ENCODE measurements around the gene ZNF865.
"Not testable (repeated sequence)": the region's sequence is repeated elsewhere in the genome, so short reads cannot be mapped to it uniquely, and the experiment has no call there.

ZNF865 gene
- 3.8 to 10.3 (median 5.5) reads per million in 4 donors for total RNA-seq

DNA sequence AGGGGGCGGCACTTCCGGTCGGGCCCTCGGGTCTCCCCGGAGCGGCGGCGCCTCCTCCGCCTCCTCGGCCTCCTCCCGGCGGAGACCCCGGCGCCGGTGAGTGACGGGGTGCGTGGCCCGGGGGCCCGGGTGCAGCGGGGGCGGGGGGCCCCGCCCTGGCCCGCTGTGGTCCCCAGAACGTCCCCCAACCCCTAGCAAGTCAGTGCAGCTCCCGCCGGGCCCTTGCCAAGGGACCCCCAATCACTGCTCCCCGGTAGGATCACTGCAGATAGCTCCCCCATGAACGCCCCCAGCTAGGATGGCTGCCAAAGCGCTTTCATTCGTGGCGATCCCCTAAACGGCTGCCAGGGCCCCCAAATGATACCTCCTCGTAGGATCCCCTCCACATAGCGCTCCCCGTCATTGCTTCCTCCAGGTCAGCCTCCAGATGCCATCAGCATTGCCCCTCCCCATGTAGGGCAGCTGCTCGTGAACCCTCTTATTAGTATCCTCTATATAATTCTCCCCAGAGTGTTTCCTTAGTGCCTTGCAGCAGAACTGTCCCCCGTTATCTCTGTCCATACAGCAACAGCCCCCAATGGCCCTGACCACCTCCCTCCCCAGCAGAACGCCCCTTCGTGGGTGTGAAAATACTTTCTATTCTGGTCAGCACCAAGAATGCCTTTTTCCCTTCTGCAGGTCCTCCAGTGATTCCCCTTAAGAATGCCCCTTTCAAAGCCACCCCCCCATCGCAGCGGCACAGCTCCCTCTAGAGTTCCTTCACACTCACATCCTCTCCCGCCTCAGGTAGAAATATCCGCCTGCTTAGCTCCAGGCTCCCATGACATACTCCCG lies at the start of gene ZNF865:
Gene ZNF865 (plus strand): TSS at position 11 of the 834 bp plus-strand sequence. CDS start 7,972 bp downstream, outside the sequence.
- peak; percentile 52 to 73 (median 62) for DNase-seq

DNA sequence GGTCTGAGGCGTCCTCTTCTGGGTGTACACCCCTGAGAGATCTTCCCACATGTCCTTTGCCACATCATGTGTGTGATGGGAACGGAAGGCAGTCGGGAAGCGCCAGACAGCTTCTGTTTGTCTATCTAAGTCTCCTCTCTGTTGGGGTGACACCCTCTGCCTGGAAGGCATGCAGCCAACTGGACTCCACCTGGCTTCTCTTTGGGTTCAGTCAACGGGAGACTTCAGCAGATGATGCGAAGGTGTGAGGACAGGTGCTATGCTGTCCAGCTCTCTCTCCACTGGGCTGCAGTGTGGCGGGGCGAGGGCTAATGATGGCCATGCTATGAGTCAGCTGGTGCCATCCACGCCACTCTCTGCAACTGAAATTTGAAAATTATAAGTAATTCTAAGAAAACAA lies 45.8 kb upstream of the ZNF865 start:
- DNase-seq: no peak

DNA sequence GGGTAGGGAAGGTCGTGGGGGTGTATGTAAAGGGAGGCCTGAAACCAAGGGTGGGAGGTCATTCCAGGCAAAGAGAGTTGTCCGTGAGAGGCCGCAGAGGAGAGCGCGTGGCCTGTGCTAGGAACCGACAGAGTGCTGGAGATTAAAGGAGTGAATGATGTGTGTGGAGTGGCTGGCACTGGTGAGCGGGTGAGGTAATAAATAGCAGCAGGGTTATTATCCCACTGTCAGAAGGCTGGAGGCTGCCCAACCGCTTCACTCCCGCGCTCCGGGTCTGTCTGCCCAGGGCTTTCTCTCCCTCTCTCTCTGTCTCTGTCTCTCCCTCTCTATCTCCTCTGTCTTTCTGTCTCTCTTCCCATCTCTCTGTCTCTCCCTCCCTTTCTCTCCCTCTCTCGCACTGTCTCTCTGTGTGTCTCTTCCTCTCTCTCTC lies 42.2 kb upstream of the ZNF865 start:
- no peak for DNase-seq

DNA sequence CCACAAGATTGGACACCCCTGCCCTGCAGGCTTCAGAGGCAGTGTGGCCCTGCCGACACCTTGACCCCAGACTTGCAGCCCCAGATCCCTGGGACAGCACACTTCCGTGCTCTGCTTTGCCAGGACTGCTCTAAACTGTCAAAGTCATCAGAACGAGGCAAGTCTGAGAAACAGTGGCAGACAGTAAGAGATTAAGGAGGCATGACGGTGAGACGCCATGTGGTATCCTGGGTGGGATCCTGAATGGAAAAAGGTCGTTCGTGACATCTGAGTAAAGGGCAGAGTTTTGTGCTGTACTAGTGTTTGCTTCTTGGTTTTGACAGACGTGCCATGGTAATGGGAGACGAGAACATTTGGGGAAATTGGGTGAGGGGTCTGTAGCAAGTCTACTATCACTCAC lies 38.6 kb upstream of the ZNF865 start:
- DNase-seq: no peak

DNA sequence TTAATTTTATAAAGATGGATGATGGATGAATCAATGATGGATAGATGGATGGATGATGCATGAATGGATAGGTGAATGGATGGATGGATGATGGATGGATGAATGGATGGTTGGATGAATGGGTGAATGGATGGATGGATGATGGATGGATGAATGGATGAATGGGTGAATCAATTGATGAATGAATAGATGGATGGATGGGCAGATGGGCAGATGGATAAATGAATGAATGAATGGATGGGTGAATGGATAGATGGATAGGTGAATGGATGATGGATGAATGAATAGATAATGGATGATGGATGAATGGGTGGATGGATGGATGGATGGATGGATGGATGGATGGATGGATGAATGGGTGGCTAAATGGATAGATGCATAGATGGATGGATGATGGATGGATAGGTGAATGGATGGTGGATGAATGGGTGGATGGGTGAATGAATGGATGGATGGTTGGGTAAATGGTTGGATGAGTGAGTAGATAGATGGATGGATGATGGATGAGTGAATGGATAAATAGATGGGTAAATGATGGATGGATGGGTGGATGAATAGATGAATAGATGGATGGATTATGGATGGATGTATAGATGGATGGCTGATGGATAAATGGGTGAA lies 37.6 kb upstream of the ZNF865 start:
- DNase-seq: no peak

DNA sequence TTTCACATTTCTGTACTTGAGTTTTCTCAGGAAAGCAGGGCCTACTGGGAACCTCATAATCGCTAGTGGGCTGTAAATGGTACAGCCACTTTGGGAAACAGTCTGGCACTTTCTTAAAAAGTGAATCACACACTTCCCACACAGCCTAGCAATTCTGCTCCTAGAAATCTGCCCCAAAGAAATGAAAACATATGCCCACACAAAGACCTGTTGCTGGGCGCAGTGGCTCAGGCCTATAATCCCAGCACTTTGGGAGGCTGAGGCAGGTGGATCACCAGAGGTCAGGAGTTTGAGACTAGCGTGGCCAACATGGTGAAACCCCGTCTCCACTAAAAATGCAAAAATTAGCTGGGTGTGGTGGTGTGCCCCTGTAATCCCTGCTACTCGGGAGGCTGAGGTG lies 36.0 kb upstream of the ZNF865 start:
- not testable (repeated sequence) for DNase-seq

DNA sequence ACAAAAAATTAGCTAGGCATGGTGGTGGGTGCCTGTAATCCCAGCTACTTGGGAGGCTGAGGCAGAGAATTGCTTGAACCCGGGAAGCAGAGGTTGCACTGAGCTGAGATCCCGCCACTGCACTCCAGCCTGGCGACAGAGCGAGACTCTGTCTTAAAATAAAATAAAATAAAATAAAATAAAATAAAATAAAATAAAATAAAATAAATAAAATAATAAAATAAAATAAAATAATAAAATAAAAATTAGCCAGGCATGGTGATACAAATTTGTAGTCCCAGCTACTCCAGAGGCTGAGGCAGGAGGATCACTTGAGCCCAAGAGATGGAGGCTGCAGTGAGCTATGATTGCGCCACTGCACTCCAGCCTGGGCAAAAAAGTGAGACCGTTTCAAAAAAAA lies 31.5 kb upstream of the ZNF865 start:
- not testable (repeated sequence) for DNase-seq

DNA sequence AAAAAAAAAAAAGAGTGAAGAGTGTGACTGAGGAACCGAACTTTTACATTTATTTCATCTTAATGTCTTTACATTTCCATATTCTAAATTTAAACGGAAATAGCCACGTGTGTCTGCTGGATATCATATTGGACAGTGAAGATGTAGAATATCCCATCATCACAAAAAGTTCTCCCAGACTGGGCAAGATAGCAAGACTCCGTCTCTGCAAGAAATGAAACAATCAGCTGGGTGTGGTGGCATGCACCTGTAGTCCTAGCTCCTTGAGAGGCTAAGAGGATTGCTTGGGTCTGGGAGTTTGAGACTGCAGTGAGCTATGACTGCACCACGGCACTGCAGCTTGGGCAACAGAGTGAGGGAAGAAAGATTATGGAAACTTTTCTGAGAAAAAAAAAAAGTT lies 28.7 kb upstream of the ZNF865 start:
- DNase-seq: no peak

DNA sequence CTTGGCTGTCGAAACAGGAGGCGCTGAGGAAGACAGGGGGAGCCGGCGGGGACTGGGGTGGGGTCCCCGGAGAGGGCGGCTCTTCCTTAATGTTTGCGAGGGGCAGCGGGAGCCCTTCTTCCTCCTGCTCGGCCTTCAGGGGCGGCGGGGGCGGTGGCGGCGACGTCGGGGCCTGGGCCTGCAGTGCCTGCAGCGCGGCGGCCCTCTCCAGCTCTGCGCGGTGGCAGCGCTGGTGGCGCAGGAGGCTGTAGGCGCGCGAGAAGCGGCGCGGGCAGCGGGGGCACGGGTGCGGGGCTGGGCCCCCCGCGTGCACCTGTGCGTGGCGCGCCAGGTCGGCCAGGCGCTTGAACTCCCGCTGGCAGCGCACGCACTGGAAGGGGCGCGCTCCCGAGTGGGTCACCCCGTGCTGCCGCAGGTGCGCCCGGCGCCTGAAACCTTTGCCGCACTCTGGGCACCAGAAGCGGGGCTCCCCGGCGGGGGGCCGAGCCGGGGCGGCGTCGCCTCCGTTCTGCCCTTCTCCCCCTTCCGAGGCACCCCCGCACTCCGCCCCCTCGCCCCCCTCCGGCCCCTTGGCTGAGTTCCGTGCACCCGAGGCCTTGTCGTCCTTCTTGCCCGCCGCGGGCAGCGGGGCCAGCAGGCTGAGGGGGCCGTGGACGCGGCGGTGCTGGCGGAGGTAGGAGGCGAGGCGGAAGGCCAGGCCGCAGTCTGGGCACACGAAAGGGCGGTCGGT lies 27.3 kb upstream of the ZNF865 start:
- no peak for DNase-seq

DNA sequence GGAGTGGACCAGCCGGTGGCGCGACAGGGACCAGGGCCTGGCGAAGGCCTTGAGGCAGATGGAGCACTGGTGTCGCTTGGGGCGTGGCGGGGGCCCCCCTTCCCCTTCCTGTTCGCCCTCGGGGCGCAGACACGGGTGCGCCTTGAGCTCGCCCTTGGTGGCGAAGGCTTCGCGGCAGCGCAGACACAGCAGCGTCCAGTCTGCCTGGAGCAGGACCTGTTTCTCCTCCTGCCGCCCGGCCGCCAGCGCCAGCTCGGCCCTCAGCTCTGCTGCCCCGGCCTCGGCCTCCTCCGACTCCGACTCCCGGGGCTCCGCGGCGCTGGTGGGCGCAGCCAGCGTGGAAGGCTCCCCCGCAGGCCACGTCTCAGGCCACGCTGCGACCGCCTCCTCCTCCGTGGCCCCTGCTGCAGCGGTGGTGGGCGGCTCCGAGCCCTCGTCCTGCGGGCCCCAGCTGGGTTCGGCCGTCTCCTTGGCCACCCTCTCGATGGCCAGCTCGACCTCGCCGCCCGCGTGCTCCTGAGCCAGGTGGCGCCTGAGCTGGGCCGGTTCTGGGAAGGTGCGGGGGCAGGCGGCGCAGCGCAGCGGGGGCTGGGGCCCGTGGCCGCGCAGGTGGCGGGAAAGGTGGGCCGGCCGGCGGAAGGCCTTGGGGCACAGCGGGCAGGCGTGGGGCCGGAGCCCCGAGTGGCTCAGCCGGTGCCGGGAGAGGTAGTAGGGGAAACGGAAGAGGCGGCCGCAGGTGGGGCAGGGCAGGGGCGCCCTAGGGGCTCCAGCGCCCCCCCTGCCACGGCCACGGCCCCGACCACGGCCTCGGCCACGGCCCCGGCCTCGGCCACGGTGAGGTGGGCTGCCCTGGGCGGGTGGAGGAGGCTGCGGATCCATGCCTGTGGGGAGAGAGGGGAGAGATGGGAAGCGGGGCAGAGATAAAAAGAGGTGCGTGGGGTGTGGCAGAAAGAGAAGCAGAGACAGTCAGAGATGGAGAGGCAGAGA lies 26.4 kb upstream of the ZNF865 start:
- no peak for DNase-seq

DNA sequence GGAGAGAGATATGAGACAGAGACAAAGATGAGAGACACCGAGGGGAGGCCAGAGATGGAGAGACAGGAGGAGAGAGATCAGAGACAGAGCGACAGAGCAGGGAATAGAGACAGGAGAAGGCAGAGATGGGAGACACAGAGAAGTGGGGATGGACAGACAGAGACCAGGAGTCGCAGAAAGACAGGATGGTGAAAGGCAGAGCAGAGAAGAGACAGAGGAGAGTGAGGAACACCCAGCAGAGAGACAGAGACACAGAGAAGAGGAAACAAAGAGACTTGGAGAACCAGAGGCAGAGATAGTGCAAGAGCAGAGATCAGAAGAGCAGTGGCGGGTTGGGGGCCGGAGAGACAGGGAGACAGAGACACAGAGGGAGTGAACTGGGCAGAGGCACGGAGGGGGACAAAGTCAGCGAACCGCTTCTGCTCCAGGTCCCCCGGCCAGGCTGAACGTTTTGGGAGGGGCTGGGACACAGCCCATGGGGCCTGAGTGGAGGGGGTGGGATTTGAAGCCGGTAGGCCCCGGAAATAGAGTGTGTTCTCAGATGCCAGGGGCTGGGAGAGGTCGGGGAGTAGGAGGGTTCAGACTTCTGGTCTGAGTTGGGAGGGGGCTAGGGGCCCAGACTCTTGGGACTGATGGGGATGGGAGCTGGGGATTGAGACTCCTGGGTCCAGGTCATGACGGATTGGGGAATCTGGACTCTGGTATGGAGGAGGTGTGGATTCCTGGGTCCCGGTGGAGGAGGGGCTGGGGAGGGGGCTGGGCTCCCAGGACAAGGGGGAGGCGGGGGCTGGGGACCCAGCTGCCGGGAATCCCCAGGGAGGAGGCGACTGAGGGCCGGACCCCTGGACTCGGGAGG lies 25.5 kb upstream of the ZNF865 start:
- DNase-seq: no peak

DNA sequence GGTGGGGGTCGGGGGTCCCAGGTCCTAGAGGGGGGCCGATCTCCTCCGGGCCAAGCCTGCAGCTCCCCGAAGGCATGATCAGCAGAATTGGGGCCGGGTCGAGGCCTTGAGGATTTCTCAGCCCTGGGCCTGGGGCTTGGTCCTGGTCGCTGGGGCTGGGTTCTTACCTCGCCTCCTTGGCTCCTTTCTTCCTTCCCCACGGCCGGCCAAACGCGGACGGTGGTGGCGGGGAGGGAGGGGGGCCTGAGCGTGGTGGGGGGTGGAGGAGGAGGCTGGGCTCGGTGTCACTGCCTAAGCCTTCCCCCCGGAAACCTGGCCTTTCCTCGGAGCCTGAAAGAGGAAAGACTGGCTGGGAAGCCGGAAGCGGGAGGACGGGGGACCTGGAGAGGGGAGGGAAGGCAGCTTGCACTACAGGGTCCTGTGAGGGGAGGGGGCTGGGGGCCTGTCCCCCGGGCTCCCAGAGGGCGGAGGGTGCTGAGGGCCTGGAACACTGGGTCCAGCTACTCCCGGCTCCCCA lies 24.8 kb upstream of the ZNF865 start, which contains the start of gene ZNF579:
Gene ZNF579 (minus strand): TSS at position 221 of the 517 bp plus-strand sequence. CDS start 1,209 bp downstream, outside the sequence.
- peak in 4 of 5 donors; percentile 49 to 75 (median 60) for DNase-seq

DNA sequence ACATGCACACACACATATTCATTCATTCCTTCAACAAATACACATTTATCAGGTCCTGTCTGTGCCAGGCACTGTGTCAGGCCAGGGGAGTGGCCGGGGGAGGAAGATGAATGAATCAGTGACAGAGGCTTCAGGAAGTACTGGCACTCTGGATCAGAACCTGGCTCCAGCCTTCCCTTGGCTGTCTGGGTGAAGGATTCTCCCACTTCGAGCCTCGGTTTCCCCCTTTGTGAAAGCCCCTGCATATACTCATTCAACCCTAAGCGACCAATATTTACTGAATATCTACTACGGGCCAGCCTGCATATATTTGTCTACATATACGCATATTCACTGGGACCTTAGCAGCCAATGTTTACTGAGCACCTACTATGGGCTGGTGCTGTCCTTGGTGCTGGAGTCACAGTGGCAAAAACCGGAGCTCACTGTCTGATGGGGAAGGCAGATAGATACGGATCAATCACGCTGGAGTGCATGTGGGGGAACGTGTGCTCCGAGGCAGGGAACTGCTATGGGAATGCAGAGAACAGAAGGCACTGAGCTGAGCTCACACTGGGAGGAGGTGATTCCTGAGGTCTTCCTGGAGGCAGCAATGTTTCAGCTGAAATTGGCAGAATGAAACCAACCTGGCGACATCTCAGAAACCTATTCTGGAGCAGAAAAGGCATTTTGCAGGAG lies 24.2 kb upstream of the ZNF865 start:
- no peak for DNase-seq

DNA sequence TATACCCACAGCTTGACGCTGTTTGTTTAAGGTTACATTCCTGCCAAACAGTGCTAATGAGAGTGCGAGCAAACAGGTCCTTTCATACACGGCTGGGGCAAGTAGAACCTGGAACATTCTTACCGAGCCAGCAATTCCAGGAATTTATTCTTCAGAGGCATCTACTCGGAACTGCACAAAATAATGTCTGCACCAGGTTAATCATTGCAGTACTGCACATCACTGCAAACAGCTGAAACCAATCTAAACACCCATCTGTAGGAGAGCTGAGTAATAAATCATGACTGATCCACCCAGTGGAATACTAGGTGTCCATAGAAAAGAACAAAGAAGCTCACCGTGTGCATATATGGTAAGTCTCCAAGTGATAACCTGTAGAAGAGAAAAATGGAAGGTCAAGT lies 23.6 kb upstream of the ZNF865 start:
- no peak for DNase-seq

DNA sequence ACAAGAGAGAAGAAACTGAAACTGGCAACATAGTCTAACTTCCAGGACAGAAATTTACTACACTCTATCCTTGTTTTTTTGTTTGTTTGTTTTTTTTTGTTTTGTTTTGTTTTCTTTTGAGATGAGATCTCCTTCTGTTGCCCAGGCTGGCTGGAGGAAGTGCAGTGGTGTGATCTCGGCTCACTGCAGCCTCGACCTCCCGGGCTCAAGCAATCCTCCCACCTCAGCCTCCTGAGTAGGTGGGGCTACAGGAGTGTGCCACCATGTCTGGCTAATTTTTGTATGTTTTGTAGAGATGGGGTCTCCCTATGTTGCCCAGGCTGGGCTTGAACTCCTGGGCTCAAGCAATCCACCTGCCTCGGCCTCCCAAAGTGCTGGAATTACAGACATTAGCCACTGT lies 23.2 kb upstream of the ZNF865 start:
- not testable (repeated sequence) for DNase-seq

DNA sequence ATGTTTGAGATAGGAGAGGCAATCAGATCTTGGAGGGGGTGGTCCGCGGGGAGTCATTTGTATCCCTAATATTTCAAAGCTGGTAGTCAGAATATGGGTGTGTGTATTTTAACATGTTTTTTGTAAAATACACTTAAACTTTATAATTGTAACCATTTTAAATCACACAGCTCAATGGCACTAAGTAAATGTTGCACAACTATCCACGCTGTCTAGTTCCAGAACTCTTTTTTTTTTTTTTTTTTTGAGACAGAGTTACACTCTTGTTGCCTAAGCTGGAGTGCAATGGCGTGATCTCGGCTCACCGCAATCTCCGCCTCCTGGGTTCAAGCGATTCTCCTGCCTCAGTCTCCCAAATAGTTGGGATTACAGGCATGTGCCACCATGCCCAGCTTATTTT lies 21.6 kb upstream of the ZNF865 start:
- DNase-seq: not testable (repeated sequence)

DNA sequence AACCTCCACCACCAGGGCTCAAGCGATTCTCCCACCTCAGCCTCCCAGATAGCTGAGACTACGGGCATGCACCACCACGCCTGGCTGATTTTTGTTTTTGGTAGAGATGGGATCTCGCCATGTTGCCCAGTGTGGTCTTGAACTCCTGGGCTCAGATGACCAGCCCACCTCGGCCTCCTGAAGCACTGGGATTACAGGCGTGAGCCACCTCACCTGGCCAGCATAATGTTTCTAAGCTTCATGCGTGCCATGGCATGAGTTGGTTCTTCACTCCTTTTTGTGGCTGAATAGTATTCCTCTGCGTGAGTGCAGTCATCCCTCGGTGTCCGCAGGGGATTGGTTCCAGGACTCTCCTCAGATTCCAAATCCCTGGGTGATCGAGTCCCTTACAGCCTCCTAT lies 20.6 kb upstream of the ZNF865 start:
- DNase-seq: no peak

DNA sequence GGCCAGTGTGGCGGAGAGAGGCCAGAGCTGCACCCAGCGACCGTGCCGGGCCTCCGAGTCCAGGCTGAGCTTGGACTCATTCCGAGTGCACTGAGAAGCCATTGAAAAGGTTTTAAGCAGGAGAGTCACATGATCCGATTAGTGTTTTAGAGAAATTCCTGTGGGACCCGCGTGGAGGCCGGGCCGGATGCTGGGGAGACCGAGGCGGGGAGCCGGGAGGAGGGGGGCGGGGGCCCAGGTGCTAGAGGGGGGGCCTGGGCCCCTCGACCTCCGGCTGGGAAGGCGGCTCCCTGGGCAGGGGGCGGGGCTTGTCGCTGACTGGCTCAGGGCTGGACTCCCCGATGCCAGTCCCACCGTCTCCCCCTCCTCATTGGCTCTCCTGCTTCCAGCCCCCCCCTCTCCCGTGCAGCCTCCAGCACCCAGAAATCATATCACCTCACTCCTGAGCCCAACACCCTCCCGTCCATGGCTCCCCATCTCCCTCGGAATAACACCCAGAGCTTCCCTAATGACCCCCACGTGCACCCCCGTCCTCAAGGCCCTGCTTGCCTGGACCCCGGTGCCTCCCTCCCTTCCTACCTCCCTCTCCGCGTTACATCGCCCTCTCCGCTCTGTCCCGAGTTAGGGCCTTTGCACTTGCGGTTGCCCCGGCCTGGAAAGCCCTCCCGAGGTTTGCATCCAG lies 19.6 kb upstream of the ZNF865 start:
- peak in 2 of 5 donors; percentile 30 to 42 for DNase-seq

DNA sequence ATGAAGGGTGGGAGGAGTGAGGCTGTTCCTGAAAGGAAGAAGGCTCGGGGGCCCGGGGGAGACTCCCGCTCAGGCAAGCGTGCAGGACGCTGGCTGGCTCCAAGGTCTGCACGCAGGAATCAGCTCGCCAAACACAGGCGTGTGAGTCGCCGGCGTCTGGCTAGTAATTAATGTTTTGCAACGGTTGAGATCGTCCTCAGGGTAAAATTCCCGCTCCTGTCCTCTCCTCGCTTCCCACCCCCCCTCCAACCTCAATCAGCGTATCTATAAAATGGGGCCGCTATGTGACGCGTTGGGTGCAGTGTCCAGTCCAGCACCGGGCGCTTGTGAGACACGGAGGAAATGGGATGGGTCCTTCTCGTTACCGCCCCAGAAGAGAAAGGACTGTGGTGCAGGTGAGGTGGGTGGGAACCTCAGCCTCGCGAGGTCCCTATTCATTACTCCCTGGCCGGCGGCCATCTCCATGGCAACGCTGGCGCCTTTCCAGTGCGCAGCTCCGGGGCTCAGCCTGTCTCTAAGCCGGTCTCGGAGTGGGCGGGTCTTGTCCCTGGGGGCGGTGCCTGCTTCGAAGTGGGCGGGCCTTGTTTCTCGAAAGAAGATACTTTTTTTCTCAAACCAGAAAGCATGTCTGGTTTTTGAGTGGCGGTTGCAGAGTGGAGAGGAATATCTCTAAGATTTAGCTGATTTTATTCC lies 18.3 kb upstream of the ZNF865 start:
- peak; percentile 83 to 92 (median 90) for DNase-seq

All from T-helper 1 cell (primary cell).